NCI-H2081 treated with DMSO at 0.1 percent for 48 hours (cell line): Measurements from ENCODE around the gene MSANTD1.

Experiments
- DNase-seq: peaks from one replicate; lab custom pipeline; 2025; lab: John Stamatoyannopoulos, UW

The MSANTD1 gene

DNA sequence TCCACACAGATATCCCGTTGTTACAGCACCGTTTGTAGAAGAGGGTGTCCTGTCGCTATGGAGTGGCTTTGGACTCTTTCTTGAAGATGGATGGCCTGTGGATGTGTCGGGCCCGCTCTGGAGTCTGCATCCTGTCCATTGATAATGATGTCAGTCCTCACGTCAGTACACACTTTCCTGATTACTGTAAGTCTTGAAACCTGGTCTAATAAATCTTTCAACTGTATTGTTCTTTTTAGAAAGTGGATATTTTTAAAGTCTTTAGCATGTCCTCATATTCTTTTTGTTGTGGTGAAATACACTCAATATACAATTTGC lies 14.9 kb downstream of the MSANTD1 start:
- DNase-seq, result no peak

DNA sequence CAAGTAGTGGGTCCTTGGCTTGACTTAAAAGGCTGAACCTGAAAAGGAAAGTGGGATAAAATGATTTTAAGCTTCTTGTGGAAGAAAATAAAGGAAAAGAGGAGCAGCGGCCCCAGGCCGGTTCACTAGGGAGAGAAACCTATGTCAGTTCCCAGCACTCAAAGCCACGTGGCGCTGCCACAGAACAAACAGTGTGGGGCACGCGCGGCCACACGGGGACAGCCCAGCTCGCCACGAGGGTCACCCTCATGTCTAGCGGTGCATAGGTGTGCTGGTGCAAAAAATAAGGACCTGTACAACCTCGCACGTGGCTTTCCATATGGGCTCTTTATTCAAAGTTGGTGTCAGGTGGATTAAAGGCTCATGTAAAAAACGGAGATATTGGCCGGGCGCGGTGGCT lies 17.1 kb downstream of the MSANTD1 start:
- no peak for DNase-seq

DNA sequence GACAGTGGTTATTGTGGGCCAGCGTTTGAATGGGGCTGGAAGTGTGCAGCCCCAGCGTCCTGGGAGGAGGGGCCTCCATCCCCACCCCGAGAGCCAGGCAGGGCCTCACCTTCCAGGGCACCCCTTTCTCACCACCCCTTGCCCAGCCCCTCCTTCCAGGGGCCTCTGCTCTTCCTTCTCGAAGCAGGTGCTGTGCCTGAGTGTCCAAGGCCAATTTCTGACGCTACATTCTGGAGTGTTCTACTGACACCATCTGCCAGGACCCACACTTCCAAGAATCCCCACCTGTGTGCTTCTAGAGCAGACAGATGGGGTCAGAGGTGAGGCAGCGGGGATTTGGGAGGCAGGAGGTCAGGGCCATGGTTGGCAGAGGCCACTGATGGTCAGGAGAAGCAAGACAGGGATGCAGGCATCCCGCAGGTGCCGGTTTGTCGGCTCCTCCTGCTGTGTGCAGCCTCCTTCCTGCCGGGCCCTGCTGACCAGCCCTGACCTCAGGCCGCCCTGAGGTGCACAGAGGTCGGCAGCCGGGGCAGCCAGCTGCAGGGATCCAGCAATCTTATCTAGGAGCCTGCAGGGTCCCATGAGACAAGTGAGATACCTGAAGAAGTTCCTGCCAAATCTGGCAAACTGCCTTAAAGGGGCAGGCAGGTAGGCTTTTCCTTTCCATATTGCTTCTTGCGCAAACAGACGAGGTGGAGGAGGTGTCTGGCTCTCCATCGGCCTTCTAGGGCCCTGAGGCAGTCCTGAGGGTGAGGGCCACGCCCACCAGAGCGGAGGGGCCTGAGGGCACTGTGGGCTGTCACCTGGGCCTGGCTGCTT lies 18.8 kb downstream of the MSANTD1 start:
- no peak for DNase-seq

DNA sequence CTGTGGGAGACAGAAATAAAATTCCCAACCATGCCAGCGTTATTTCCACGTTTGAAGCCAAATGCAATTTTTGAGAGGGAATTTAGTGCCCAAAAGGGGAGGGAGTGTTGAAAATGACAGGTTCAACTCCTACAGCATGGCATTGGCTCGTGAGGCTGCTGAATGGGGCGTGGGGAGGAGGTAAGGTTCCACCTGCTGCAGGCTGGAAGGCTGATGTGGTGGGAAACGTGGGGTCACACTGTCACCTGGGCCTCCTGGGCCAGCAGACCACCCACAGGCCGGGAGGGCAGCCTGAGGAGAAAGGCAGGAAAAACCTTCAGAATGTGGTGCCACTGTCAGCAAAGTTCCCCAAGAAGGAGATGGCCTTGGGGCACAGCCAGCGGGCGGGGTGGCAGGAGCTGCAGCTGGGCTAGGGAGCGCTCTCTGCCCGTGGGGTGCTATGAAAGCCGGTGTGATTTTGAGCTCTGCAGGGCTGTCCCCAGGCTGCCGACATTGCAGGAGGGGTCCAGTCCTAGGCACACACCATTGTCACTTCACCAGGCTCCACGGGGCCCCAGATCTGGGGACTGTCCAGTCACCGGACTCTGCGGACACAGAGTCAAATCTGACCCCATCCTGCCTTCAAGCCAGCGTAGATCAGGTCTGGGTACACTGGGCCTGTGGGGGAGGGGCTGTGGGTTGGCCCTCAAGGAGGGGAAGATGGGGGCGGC lies 19.6 kb downstream of the MSANTD1 start:
- DNase-seq, result no peak

DNA sequence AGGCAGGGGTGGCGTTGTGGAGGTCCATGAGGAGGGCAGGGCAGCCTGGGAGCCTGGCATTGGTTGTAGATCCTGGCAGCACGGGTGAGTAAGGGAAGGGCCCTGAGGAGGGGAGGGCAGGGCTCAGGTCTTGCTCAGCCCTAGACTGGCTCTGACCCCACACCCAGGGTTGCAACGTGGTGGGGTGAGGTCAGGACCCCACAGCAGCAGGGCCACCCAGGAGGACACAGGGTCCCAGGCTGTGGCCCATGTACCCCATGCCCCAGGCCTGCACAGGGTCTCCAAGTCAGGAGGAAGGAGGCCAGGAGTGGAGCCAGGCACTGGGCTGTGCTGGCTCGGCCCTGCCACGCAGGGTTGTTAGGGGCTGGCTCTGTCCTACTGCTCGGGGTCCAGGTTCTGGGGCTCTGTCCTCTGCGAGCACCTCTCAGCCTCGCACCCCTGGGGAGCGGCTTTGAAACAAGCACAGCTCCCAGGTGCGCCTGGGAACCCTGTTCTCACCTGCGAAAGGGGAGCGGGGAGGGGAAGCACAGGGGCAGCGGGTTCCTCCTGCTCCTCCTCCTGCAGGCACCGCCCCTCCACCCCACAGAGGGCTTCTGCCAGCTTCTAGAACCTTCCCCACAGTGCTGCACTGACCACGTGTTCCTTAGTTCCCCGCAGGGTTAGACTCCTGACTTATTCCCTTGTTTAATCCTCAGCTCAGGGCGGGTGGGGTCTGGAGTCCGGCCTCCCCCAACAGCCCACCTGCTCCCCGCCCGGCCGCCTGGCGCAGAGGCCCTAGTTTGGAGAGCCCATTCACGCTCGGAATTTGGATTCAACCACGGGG lies 20.4 kb downstream of the MSANTD1 start:
- DNase-seq, result no peak

DNA sequence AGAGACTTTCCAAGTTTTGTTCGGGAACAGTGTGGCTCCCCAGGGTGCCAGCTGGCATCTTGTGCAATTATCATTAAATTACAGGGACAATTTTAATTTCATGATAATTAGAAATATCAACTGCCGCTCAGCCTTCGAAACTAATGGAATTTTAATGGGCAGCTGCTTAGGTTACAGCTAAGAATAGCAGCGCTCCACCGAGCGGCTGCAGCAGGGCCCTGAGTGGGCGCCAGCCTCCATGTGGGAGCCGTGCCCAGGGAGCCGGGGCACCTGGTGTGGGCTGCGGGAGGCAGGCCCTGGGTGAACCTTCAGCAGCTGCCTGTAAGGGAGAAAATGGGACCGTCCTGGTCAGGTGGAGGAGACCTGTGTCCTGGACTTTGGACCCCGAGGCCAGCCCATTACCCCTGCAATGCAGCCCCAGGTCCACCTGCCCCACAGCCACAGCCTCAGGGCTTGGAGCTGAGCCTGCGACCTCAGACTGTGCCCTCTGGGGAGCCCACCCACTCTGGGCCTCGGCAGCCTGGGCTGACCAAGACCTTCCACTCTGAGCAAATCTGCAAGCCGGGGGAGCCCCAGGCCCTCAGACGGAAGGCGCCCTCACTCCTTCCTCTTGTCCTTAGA lies 21.1 kb downstream of the MSANTD1 start:
- DNase-seq, result no peak

DNA sequence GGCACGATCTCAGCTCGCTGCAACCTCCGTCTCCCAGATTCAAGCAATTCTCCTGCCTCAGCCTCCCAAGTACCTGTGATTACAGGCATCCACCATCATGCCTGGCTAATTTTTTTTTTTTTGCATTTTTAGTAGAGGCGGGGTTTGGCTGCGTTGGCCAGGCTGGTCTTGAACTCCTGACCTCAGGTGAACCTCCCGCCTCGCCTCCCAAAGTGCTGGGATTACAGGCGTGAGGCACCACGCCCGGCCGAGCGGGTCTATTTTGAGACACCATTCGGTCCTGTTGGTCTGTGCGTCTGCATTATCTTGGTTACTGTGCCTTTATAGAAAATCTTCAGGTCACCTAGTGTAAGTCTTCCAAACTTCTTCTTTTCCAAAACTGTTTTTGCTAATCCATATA lies 22.2 kb downstream of the MSANTD1 start:
- DNase-seq, result no peak

DNA sequence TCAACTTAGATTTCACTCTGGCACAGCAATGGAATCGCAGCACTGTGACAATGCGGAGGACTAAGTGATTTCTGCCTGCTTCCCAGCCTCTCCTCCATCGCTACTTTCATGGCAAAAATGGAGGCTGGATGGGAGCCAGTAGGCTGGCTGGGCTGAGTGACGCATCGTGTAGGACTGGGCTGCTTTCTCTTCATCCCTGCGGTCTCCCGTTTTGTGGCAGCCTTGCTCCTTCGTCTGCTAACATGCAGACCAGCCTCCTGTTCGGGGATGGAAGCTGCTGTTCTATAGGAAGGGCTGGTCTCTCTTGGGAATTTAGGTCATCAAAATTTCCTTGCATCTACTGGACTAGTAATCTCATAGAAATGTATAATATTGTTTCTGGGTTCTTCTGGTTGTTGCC lies 28.0 kb downstream of the MSANTD1 start:
- DNase-seq, result no peak

DNA sequence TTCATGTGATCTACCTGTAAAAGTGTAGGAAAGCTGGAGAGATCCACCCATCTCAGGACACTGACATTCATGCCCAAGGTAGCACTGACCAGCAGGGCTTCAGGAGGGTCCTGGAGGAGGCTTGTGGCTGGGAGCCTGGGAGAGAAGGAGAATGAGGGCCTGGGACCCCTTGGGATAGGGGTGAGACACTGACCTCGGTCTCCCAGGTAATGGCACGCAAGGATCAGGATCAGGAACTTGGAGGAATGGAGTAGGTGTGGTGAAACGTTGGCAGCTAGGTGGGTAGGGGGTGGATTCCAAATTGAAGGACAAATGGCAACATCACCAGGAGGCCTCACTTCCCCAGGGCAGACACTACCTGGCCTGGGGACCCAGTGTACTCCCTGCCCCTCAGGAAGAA lies 31.5 kb downstream of the MSANTD1 start:
- no peak for DNase-seq

DNA sequence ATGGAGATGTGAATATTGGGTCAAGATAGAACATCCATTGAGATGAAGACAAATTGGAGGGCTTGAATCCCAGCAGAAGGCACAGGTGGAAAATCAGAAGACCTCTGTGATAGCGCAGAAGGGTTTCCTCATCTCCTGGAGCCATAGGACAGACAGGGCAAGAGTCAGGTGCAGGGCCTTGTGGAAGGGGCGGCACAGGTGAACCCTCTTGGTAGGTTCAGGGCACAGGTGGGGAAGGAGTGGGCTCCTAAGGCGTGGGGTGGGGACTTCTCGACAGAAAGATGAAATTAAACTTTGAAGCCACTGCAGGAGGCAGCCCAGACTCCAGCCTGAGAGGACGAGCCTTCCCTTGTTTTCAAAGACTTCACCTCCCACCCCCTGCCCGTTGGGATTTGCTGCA lies 34.5 kb downstream of the MSANTD1 start:
- no peak for DNase-seq

DNA sequence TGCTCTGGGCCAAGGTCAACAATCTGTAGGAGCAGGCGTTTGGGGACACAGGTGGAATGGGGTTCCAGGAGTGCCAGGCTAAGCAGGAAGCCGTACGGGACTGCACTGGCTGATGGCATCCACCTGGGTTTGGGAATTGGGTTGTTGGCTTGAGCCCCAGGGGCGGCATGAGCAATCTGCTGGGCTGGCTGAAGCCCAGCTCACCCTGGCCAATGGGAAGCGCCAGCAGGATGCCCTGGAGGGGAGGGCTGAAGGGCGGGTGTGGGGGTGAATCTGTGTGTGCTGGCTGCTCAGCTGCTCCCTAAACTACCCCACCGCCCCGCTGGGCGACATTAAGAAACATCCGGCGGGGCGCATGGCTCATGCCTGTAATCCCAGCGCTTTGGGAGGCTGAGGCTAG lies 35.0 kb downstream of the MSANTD1 start:
- no peak for DNase-seq

DNA sequence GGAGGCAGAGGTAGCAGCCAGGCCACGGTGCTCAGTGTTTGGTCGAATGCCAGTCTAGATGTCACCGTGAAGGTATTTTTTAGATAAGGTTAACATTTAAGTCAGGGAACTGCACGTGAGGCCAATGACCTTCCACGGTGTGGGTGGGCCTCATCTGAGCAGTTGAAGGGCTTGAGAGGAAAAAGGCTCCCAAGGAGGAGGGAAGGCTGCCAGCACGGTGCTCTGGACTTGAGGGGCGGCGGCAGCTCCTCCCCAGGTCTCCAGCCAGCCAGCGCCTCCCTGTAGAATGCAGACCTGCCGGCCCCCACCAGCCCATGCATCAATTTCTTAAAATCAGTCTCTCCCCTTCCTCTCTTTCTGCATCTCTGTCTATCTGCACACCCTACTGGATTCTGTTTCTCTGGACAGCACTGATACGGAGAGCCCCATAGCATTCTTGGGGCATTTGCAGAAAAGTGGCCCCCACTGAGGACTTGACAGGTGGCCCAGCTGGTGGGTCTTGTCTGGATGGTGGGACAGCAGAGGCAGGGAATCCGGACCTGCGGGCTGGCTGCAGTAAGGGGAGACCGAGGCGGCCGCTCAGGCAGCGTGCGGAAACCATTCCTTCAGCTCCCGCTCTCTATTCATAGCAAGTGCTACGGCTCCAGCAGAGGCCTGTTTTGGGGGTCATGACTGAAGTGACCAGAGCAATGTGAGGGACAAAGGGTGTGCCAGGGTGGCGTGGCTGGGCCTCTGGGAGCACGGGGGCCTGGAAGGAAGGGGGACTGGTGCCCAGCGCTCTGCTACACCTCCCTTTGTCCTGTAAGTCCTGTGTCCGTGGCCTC lies 36.0 kb downstream of the MSANTD1 start:
- DNase-seq, result no peak

DNA sequence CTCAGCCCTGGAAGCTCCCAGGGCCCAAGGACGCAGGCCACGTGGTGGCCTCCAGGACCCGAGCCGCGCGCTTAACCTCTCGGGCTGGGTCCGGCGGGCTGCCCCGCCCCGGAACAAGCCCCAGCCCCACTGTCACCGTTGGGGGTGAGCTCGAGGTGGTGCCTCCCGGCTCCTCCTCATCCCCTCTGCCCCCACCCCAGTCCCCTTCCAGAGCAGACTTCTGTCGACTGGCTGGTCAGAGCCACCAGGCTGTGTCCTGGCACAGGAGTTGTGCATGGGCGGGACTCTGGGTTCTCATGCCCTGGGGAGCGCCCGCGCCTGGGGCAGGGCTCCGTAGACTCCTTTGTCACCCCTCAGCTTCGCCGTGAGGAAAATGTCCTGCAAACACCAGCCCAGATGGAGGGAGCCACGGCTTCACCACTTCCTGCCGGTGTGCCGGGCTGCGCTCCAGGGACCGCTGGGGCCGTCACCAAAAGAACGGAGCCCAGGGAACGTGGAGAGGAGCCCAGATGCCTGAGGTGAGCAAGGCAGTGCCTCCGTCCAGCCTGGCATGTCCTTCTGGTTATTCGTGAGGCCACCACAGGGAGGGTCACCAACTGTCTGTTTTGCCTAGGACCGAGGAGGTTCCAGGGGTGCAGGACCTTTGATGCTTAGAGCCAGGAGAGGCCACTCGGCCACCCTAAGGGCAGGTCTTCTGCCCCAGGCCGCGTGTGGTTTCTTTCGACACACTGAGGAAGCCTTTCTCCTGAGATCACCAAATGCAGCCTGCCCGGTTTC lies 36.8 kb downstream of the MSANTD1 start:
- no peak for DNase-seq

DNA sequence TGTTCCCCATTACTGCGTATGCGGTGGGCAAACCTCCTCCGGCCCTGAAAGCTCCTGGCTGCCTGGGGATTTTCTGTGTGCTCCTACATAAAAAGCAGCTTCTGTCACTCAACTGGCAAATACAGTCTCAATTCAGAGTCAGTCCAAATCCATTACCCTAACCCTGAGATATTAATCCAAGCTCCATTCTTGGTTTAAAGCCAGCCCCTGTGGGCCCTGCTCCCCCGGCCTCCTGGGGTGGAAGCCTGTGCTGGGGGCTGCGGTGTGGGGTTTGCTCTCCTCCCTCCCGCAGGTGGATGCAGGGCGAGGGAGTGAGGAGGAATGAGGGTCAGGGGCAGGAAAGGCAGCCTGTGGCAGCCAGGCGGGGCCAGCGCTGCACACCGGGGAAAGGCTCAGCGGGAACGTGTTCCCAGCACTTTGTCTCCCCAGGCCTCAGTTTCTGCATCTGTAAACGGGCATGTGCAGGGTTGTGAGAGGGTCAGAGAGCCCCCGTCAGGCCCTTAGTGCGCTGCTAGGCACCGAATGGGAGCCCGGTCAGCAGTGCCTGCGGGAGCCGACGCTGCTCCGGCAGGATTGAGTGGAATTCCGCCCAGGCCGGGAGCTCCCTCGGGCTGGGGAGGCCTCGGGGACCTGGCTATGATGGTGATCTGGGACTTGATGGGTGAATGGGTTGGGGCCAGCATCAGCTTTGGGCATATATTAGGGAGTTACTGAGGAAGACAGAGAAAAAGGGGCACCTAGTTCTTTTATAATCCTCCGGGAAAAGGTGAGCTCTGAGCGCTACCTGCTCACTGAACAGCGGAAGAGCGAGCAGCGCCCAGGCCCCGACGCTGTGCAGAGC lies 37.6 kb downstream of the MSANTD1 start:
- DNase-seq, result no peak

DNA sequence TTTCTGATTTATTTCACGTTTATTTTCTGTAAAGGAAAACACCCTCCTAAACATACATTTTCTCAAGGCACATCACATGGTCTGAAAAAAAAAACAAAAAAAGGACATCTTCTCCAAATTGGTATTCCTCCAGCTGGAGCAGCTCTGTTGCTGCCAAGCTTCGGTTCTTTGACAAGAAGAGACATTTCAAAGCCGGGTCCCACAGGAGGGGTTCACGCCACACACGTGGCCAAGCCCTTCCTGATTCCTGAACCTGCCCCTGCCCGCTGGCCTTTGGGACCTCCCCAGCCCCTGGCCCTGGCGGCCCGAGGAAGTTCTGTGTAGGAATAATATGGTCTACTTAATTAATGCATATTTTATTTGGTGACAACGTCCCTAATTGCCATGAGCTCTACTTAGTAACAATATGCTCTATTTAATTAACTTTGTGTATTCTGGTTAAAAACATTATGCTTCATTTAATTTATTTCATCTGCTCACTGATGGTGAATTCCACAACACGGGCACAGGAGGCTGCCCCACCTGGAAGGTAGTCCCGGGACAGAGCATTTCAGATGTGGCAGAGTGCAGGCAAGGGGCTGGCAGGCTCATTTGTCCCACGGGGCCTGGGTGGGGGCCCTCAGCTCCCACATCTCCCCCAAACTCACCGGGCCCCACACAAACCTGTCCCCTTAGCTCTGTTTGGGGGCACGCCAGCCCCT lies 38.5 kb downstream of the MSANTD1 start:
- DNase-seq, result no peak

DNA sequence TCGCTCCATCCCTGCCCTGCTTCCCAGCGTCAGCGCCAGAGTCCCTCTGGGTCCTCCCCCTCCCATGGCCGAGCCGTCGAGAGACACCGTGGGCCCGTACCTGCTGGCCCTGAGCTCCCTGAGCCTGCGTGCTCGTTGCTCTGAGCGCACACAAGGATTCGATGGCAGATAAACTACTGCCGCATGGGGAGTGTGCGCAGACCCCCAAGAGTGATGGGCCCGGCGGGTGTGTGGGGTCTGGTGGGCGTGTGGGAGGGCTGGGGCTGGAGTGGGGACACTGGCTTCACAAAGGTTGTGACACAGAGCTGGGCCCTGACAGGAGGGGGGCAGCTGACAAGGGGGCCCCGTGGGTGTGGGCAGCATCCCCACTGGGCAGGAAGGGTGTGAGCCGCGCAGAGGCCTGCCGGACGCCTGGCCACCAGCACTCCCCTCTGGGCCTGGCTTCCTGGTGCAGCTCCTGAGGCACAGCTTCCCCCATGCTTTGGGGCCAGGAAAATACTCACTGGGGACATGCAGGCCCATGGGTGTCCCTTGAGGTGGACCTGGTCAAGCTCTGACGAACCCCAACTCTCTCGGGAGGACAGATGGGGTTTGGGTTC lies 39.1 kb downstream of the MSANTD1 start:
- DNase-seq, result no peak

DNA sequence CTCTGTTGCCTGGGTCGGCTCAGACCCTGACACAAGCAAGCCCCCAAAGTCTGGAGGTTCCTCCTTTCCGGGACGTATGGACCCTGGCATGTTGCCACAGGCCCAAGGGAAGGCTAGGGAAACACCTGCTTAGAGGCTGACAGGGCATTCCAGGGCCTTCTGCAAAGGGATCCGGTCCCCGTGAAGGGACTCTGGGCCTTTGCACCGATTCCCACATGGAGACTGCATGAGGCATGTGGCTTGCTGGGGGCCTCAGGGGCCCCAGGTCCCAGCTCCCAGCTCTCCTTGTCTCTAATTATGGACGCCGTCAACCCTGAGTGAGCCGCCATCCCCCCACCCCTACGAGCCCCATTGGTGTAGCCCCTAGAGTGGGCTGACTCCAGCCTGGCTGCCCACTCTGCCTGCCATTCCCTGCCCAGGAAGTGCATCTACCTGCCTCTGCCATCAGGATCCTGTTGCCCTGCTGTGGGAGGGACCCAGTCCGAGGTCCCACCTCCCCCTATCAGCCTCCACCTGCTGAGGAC lies 39.7 kb downstream of the MSANTD1 start:
- no peak for DNase-seq

DNA sequence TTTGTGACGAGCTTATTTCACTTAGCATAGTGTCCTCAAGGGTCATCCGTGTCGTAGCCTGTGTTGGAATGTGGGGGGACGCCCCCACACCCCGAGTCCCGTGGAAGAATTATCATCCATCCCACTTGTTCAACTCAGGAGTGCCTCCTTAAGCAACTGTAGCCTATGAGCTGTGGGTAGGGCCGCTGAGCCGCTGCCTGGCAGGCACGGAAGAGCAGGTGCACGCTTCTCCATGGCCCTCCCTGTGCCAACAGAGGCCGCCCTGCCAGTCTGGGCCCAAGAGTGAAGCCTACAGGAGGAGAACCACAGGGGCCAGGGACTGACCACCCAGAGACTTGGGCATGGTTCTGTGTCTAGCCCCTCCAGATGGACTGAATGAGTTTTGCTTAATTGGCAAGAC lies 41.5 kb downstream of the MSANTD1 start:
- no peak for DNase-seq

DNA sequence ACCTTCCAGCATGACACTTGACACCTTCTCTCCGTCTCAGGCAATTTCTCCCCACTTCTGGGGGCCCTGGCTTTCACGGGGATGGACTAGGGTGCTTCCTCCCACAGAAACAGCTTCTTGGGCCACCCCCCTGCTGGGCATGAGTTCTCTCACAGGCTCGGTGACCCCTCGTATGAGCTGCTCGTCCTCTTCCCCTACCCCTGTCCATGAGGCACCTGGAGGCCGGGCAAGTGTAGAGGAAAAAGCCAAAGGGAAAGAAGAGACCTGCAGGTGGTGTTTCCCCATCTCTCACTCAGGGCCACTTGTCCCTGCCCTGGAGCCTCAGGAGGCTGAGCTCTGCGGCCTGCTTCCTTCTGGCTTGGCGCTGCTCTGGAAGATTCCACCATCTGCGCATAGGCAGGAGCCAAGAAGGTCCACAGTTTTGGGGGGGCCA lies 41.9 kb downstream of the MSANTD1 start:
- DNase-seq, result no peak
